Measurements from ENCODE around the gene SANBR. TPM values are rescaled to one million over a fixed set of nuclear protein-coding genes. Genes with fewer than 3 reads are reported as not detected.

SANBR gene
- total RNA-seq (22.9 and 23.8 TPM in 2 replicates), polyA plus RNA-seq (4.8 and 5.7 TPM in 2 replicates), polyA minus RNA-seq (10.6 and 14.1 TPM in 2 replicates), Bru-seq, nascent RNA (percentile 75 among the genes with signal in this experiment), BruChase-seq, experiment 1, labeled RNA remaining after a 6-hour chase (percentile 72 among the genes with signal in this experiment), BruChase-seq, experiment 2, labeled RNA remaining after a 2-hour chase (percentile 79 among the genes with signal in this experiment)
- polyA plus RNA-seq (2011; cell fraction: cytosol; rRNA removed) = 6.0 and 6.4 TPM in 2 replicates
- polyA plus RNA-seq (2011; cell fraction: nucleus; rRNA removed) = 18.6 and 31.5 TPM in 2 replicates
- polyA plus RNA-seq (2012) = 14.5 and 14.7 TPM in 2 replicates
- polyA minus RNA-seq (2011; cell fraction: cytosol; rRNA and poly(A)+ RNA removed) = 7.8 TPM
- polyA minus RNA-seq (2011; cell fraction: nucleus; rRNA and poly(A)+ RNA removed) = 19.7 and 25.2 TPM in 2 replicates
- long read RNA-seq, full-length matches to known transcripts = 5 of 34 reads
- long read RNA-seq, partial matches to known transcripts = 10 of 34 reads
- long read RNA-seq, other reads (novel, unspliced or antisense) = 19 of 34 reads

GRCh38 chr2:61065714-61066709 lies at the start of gene SANBR:
TSS of gene SANBR (plus strand) at chr2:61065871. CDS start at chr2:61070351, 4,480 bp downstream.
- peak within 1 kb of the TSS; percentile 82 to 99 (median 93) for H3K4me3 ChIP-seq (replicated peaks in 1 of 3; ENCODE audit: insufficient read depth in 1 of 3, low read depth in 1 of 3, low read length in 3 of 3)
- no peaks in the 10 kb centered on the region for H3K9me3 ChIP-seq (replicated peaks; ENCODE audit: control insufficient read depth, insufficient read depth, low read length)
- peaks cover 9% of the 10 kb centered on the region for H3K4me1 ChIP-seq (ENCODE audit: control insufficient read depth, extremely low read depth, insufficient read depth, low read length)
- peaks cover 22% of the 10 kb centered on the region for H3K79me2 ChIP-seq (ENCODE audit: control insufficient read depth, insufficient read depth, low read length)
- POLR2A ChIA-PET = no interaction called here
- no peaks in the 10 kb centered on the region for H3K9me1 ChIP-seq (replicated peaks; ENCODE audit: control insufficient read depth, extremely low read depth, insufficient read depth, low read length)
- H4K20me1 ChIP-seq (replicated peaks; ENCODE audit: control insufficient read depth, extremely low read depth, insufficient read depth, low read length) = no peaks in the 10 kb centered on the region
- TF ChIP-seq MYC (IDR thresholded peaks at IDR 0.05; ENCODE audit: low read depth, low read length) (no peak), FOS (IDR thresholded peaks at IDR 0.05; ENCODE audit: borderline replicate concordance, insufficient read depth, low read length) (peak; percentile 41), POLR2A (IDR thresholded peaks at IDR 0.05; ENCODE audit: low read depth, low read length) (peak; percentile 68), POLR2AphosphoS5 (IDR thresholded peaks at IDR 0.05; ENCODE audit: insufficient read depth, low read depth, low read length) (peak; percentile 75), EZH2 (IDR thresholded peaks at IDR 0.05; ENCODE audit: borderline replicate concordance, low read depth, low read length, severe bottlenecking) (no peak), MAX (IDR thresholded peaks at IDR 0.05; ENCODE audit: insufficient read depth, insufficient read length) (no peak), CTCF (IDR thresholded peaks at IDR 0.05; ENCODE audit: extremely low read depth in 1 of 2, insufficient read depth in 1 of 2, low read depth in 1 of 2, low read length in 2 of 2) (no peak), JUN (IDR thresholded peaks at IDR 0.05; ENCODE audit: borderline replicate concordance, insufficient read depth, insufficient read length, low read depth) (no peak), GATA2 (IDR thresholded peaks at IDR 0.05; ENCODE audit: insufficient read depth, insufficient read length, low read depth, low read length) (no peak)
- peak within 1 kb of the TSS; percentile 97 for H3K4me2 ChIP-seq (ENCODE audit: insufficient read depth, low read length)
- peak within 1 kb of the TSS; percentile 98 for H2AFZ ChIP-seq (ENCODE audit: low read depth, low read length)
- no peaks in the 10 kb centered on the region for H3K27me3 ChIP-seq (ENCODE audit: control insufficient read depth in 2 of 2, insufficient read depth in 2 of 2, low read length in 2 of 2)
- CTCF ChIA-PET = interaction anchor here (1.0 to 2.2 kb wide), 2 partner anchors 11 to 12 kb away, joined by 4 to 6 read pairs; no protein-coding TSS in a partner anchor
- BruUV-seq (replicated peaks) = TSS peak; percentile 16
- H3K36me3 ChIP-seq (ENCODE audit: control insufficient read depth in 2 of 2, extremely low read depth in 1 of 2, insufficient read depth in 2 of 2, low read length in 2 of 2) = peaks cover 0 to 3% of the 10 kb centered on the region in 2 experiments
- intact Hi-C loops (cut with micrococcal nuclease) = loop anchor here (1.0 to 10.0 kb wide), 6 partner anchors 48 to 699 kb away; partner anchors contain the start of genes PUS10 and REL
- FAIRE-seq = peak; percentile 87
- dilution Hi-C loops (cut with MboI; ENCODE audit: extremely low pct_ligation_motif_present, low sequenced_read_pairs) = no loop called here
- peak within 1 kb of the TSS; percentile 86 for H3K9ac ChIP-seq (replicated peaks; ENCODE audit: extremely low read depth, insufficient read depth, low read length)
- DNase-seq (ENCODE audit: low read depth, low spot score) = peak; percentile 87
- peak within 1 kb of the TSS; percentile 55 for H3K27ac ChIP-seq (ENCODE audit: insufficient read depth, low read depth, low read length)

Measured in endothelial cell of umbilical vein (primary cell).